Pancreas (tissue), 10 donors: ENCODE results near the gene CHMP2B. TPM values are rescaled to one million over a fixed set of nuclear protein-coding genes. Genes with fewer than 3 reads are reported as not detected.
A peak's percentile ranks its signal among the peaks of the same experiment; 100 is the strongest.

ENCODE experiments used
- ATAC-seq, 4 donors: fragments of 200-7000 bp; cut with Tn5 transposase; one replicate each; pipeline versions ENCODE4 v1.8.0 to v1.9.1; 2020; ENCODE audit warnings: mild to moderate bottlenecking in 4 of 4, moderate library complexity in 4 of 4
- DNase-seq, 6 donors: peaks; one replicate each; pipeline ENCODE4 v3.0.0-alpha.2; 2020
- FAIRE-seq: peaks from 2 replicates; lab custom pipeline; 2012; peaks lifted over from hg19 to GRCh38; lab: Jason Lieb, UNC
- H3K27ac ChIP-seq, 4 donors: fragments of 200-600 bp; sonication (generic); 1 replicate in 3 of 4; 2 replicates in 1 of 4; pipeline versions ENCODE4 v1.5.0 to v1.8.0; 2020
- H3K27me3 ChIP-seq, 4 donors: fragments of 200-600 bp; one replicate each; pipeline ENCODE4 v1.8.0; 2021
- H3K36me3 ChIP-seq, 3 donors: fragments of 200-600 bp; sonication (generic) in 1 of 3; one replicate each; pipeline versions ENCODE4 v1.5.0 to v1.8.0; 2020 to 2021
- H3K4me1 ChIP-seq, 3 donors: fragments of 200-600 bp; one replicate each; pipeline ENCODE4 v1.8.0; 2021
- H3K4me3 ChIP-seq, 4 donors: fragments of 200-600 bp; sonication (generic) in 2 of 4; one replicate each; pipeline versions ENCODE4 v1.5.0 to v1.8.0; 2020 to 2021
- H3K9me3 ChIP-seq, 4 donors: fragments of 200-600 bp; one replicate each; pipeline ENCODE4 v1.8.0; 2021
- CTCF ChIP-seq, 4 donors: fragments of 200-600 bp; sonication (generic) in 3 of 4; IDR thresholded peaks; one replicate each; pipeline versions ENCODE4 v1.5.0 to v1.8.0; 2021; ENCODE audit warnings: antibody characterized with exemption in 4 of 4
- WGBS, 2 donors: extraction: QIAGEN DNeasy Blood & Tissue Kit; methylation state at CpG; one replicate each; pipeline ENCODE4 v1.1.7; 2013; 5-methylcytosine and 5-hydroxymethylcytosine counted together
- intact Hi-C, 3 donors: fragments of 100-400 bp; cut with DNase I; formaldehyde crosslinking; loops; one replicate each; pipeline versions ENCODE4 v1.11.1 to v1.14.2; 2022
- polyA plus RNA-seq, 2 donors: library from polyadenylated mRNA; stranded (reverse); fragments of 200-250 nt; gene quantifications; one replicate each; pipeline ENCODE4 v1.2.3, GENCODE V29; 2013
- total RNA-seq, 6 donors: library from RNA; stranded (reverse); fragmentation: NEBNext Ultra II Directional in 4 of 6; extraction: Animal tissue kit (Norgen Biotek cat#: 25700) in 4 of 6; gene quantifications; one replicate each; pipeline versions ENCODE4 v1.2.1 to v1.2.4, GENCODE V29; 2021 to 2023
- donor health status: healthy with polysubstance abuse.
- donor health status: DM: no; HTN: no; CAD: no; lungs with moderate emphysema.
- donor health status: DM: no; HTN: no; CAD: no.
- donor health status: control.
- donor health status: control.
- donor health status: Bipolar disorder and iron deficiency.
- donor health status: DM: yes; HTN: yes; CAD: no.
- donor health status: DM: no; HTN: no; CAD: no.
- donor health status: DM: no; HTN: no; CAD: no.
- donor health status: DM: yes; HTN: yes; CAD: no.

CHMP2B gene
- total and polyA plus RNA-seq, 8 donors: 10.3 to 29.0 (median 21.7) TPM

- no peak for TF ChIP-seq CTCF (IDR thresholded peaks at IDR 0.05)
- DNase-seq (no peak), ATAC-seq (no peak), FAIRE-seq (peak; percentile 65)
- Histone ChIP-seq H3K4me3 (no peak overlapping the region), H3K4me1 (peaks cover 0 to 41% (median 25%) of the 10 kb centered on the region in 3 donors), H3K27ac (peak overlapping the region in 2 of 4 donors; percentile 38 to 42), H3K27me3 (no peaks in the 10 kb centered on the region), H3K9me3 (no peaks in the 10 kb centered on the region), H3K36me3 (no peaks in the 10 kb centered on the region)
- intact Hi-C loops: no loop called here
- 52 to 53% methylated on average over 1 of the region's 1 CpG for WGBS, 2 donors
These were observed 20.5 kb upstream of the CHMP2B start for GRCh38 chr3:87206635-87207034.

GRCh38 chr3:87207460-87207859 is 19.6 kb upstream of the CHMP2B start:
- Histone ChIP-seq H3K4me1 (peaks cover 0 to 41% (median 25%) of the 10 kb centered on the region in 3 donors), H3K9me3 (no peaks in the 10 kb centered on the region), H3K4me3 (no peak overlapping the region), H3K27me3 (no peaks in the 10 kb centered on the region), H3K36me3 (no peaks in the 10 kb centered on the region), H3K27ac (no peak overlapping the region)
- intact Hi-C loops: no loop called here
- no peak for TF ChIP-seq CTCF (IDR thresholded peaks at IDR 0.05)
- FAIRE-seq (no peak), ATAC-seq (no peak), DNase-seq (no peak)
- WGBS, 2 donors: 84 to 89% methylated on average over 1 of the region's 1 CpG

- DNase-seq (no peak), ATAC-seq (no peak), FAIRE-seq (no peak)
- no peak overlapping the region for H3K27ac ChIP-seq
- H3K9me3 ChIP-seq: no peaks in the 10 kb centered on the region
- H3K4me3 ChIP-seq: no peak overlapping the region
- intact Hi-C loops: no loop called here
- H3K27me3 ChIP-seq: no peaks in the 10 kb centered on the region
- H3K36me3 ChIP-seq: no peaks in the 10 kb centered on the region
- 3 to 5% methylated on average over 2 of the region's 2 CpGs for WGBS, 2 donors
- peaks cover 0 to 31% (median 21%) of the 10 kb centered on the region in 3 donors for H3K4me1 ChIP-seq
- no peak for TF ChIP-seq CTCF (IDR thresholded peaks at IDR 0.05)
These were observed 18.0 kb upstream of the CHMP2B start for GRCh38 chr3:87209111-87209510.

- intact Hi-C loops: no loop called here
- no peak for FAIRE-seq
These were observed 8.5 kb upstream of the CHMP2B start for GRCh38 chr3:87218560-87218959.

More at GRCh38 chr3:87218560-87218959, 8.5 kb upstream of the CHMP2B start:
- DNase-seq (no peak), ATAC-seq (no peak)
- no peaks in the 10 kb centered on the region for H3K4me1 ChIP-seq
- 85 to 93% methylated on average over 1 of the region's 1 CpG for WGBS, 2 donors
- H3K27ac ChIP-seq: no peak overlapping the region
- no peaks in the 10 kb centered on the region for H3K27me3 ChIP-seq
- H3K9me3 ChIP-seq: no peaks in the 10 kb centered on the region
- no peak overlapping the region for H3K4me3 ChIP-seq
- H3K36me3 ChIP-seq: no peaks in the 10 kb centered on the region
- no peak for TF ChIP-seq CTCF (IDR thresholded peaks at IDR 0.05)
